HEK293 (cell line): ENCODE measurements around the gene MED29.

Experiments used
- CTCF ChIP-seq: fragments of 450-650 bp; formaldehyde crosslinking; IDR thresholded peaks from 2 replicates; pipeline ENCODE4 v1.5.1; 2016; ENCODE audit warnings: missing biosample characterization, missing genetic modification characterization
- HIC1 ChIP-seq: fragments of 450-650 bp; formaldehyde crosslinking; IDR thresholded peaks from 2 replicates; pipeline ENCODE4 v1.5.1; 2016; ENCODE audit warnings: missing biosample characterization, missing genetic modification characterization
- KLF17 ChIP-seq: fragments of 450-650 bp; formaldehyde crosslinking; IDR thresholded peaks from 2 replicates; pipeline ENCODE4 v1.5.1; 2016; ENCODE audit warnings: missing biosample characterization, missing genetic modification characterization
- PATZ1 ChIP-seq: fragments of 450-650 bp; formaldehyde crosslinking; IDR thresholded peaks from 2 replicates; pipeline ENCODE4 v1.5.1; 2016; ENCODE audit warnings: missing biosample characterization, missing genetic modification characterization
- SCRT2 ChIP-seq: fragments of 450-650 bp; formaldehyde crosslinking; IDR thresholded peaks from 2 replicates; pipeline ENCODE4 v1.5.1; 2016; ENCODE audit warnings: missing biosample characterization, missing genetic modification characterization
- TRIM28 ChIP-seq: IDR thresholded peaks from 2 replicates; pipeline ENCODE4 v1.6.1; 2011; ENCODE audit warnings: low read length, control low read depth, borderline replicate concordance
- TSHZ1 ChIP-seq: fragments of 450-650 bp; formaldehyde crosslinking; IDR thresholded peaks from 2 replicates; pipeline ENCODE4 v1.5.1; 2016; ENCODE audit warnings: missing biosample characterization, missing genetic modification characterization, borderline replicate concordance
- ZBTB21 ChIP-seq: fragments of 450-650 bp; formaldehyde crosslinking; IDR thresholded peaks from 2 replicates; pipeline ENCODE4 v1.5.1; 2017; ENCODE audit warnings: missing biosample characterization, missing genetic modification characterization
- ZBTB26 ChIP-seq: fragments of 450-650 bp; formaldehyde crosslinking; optimal IDR thresholded peaks from 2 replicates; pipeline ENCODE3; 2016; ENCODE audit warnings: missing biosample characterization, mild to moderate bottlenecking, missing genetic modification characterization
- ZBTB48 ChIP-seq: fragments of 450-650 bp; formaldehyde crosslinking; IDR thresholded peaks from 2 replicates; pipeline ENCODE4 v1.5.1; 2016; ENCODE audit warnings: missing biosample characterization, missing genetic modification characterization
- ZBTB6 ChIP-seq: fragments of 450-650 bp; formaldehyde crosslinking; IDR thresholded peaks from 2 replicates; pipeline ENCODE4 v1.5.1; 2017; ENCODE audit warnings: missing biosample characterization, missing genetic modification characterization
- ZBTB8A ChIP-seq: fragments of 450-650 bp; formaldehyde crosslinking; IDR thresholded peaks from 2 replicates; pipeline ENCODE4 v1.5.1; 2016; ENCODE audit warnings: missing biosample characterization, missing genetic modification characterization
- ZFP37 ChIP-seq: fragments of 450-650 bp; formaldehyde crosslinking; IDR thresholded peaks from 2 replicates; pipeline ENCODE4 v1.5.1; 2016; ENCODE audit warnings: missing biosample characterization, missing genetic modification characterization
- ZFP69B ChIP-seq: fragments of 450-650 bp; formaldehyde crosslinking; IDR thresholded peaks from 2 replicates; pipeline ENCODE4 v1.5.1; 2016; ENCODE audit warnings: missing biosample characterization, missing genetic modification characterization
- ZIC2 ChIP-seq: fragments of 450-650 bp; formaldehyde crosslinking; IDR thresholded peaks from 2 replicates; pipeline ENCODE4 v1.5.1; 2016; ENCODE audit warnings: missing biosample characterization, missing genetic modification characterization
- ZNF132 ChIP-seq: fragments of 450-650 bp; formaldehyde crosslinking; IDR thresholded peaks from 2 replicates; pipeline ENCODE4 v1.5.1; 2017; ENCODE audit warnings: missing biosample characterization, missing genetic modification characterization, borderline replicate concordance
- ZNF133 ChIP-seq: fragments of 450-650 bp; formaldehyde crosslinking; IDR thresholded peaks from 2 replicates; pipeline ENCODE4 v1.5.1; 2016; ENCODE audit warnings: missing biosample characterization, missing genetic modification characterization
- ZNF174 ChIP-seq: fragments of 450-650 bp; formaldehyde crosslinking; IDR thresholded peaks from 2 replicates; pipeline ENCODE4 v1.5.0; 2017; ENCODE audit warnings: missing biosample characterization, mild to moderate bottlenecking, missing genetic modification characterization
- ZNF223 ChIP-seq: fragments of 450-650 bp; formaldehyde crosslinking; IDR thresholded peaks from 2 replicates; pipeline ENCODE4 v1.5.1; 2016; ENCODE audit warnings: missing biosample characterization, missing genetic modification characterization
- ZNF274 ChIP-seq, 2 experiments: fragments of 200-500 bp in 1 of 2; fragments of 450-650 bp in 1 of 2; sonication (Bioruptor generic) in 1 of 2; formaldehyde crosslinking in 1 of 2; IDR thresholded peaks; 2 replicates each; pipeline versions ENCODE4 v1.5.1 to v1.6.1; 2014 to 2016; ENCODE audit warnings: borderline replicate concordance in 1 of 2, inconsistent platforms in 1 of 2, low read length in 1 of 2, missing biosample characterization in 1 of 2, missing genetic modification characterization in 1 of 2
- ZNF398 ChIP-seq: fragments of 450-650 bp; formaldehyde crosslinking; IDR thresholded peaks from 2 replicates; pipeline ENCODE4 v1.5.1; 2017; ENCODE audit warnings: missing biosample characterization, missing genetic modification characterization
- ZNF423 ChIP-seq: fragments of 450-650 bp; formaldehyde crosslinking; IDR thresholded peaks from 2 replicates; pipeline ENCODE4 v1.5.1; 2016; ENCODE audit warnings: missing biosample characterization, missing genetic modification characterization
- ZNF580 ChIP-seq: fragments of 450-650 bp; formaldehyde crosslinking; IDR thresholded peaks from 2 replicates; pipeline ENCODE4 v1.5.1; 2016; ENCODE audit warnings: missing biosample characterization, missing genetic modification characterization

Gene MED29

GRCh38 chr19:39413911-39414608 lies 22.9 kb downstream of the MED29 start (continued):
- TF ChIP-seq KLF17 (peak; percentile 60), ZNF133 (tag by site-specific recombination) (no peak), ZNF223 (no peak), ZBTB6 (tag by site-specific recombination) (peak; percentile 95), ZNF423 (tag by site-specific recombination) (no peak), ZNF132 (tag by site-specific recombination) (no peak), PATZ1 (tag by site-specific recombination) (peak; percentile 8; the same call in 1 of the 2 replicates), ZNF174 (tag by site-specific recombination) (no peak), ZFP69B (tag by site-specific recombination) (peak; percentile 90), ZNF398 (tag by site-specific recombination) (no peak; the same call in 1 of the 2 replicates), ZBTB21 (tag by site-specific recombination) (no peak), TSHZ1 (tag by site-specific recombination) (no peak), ZFP37 (tag by site-specific recombination) (no peak), SCRT2 (tag by site-specific recombination) (peak; percentile 37; the same call in 1 of the 2 replicates), ZIC2 (tag by site-specific recombination) (no peak), CTCF (tag by site-specific recombination) (peak; percentile 98), ZBTB8A (no peak), ZBTB26 (no peak), ZNF274 (IDR thresholded peaks at IDR 0.05; ENCODE audit: low read length) (no peak), ZNF274 (tag by site-specific recombination; IDR thresholded peaks at IDR 0.05; ENCODE audit: borderline replicate concordance) (no peak), TRIM28 (no peak), ZBTB48 (tag by site-specific recombination) (peak; percentile 3; the same call in 1 of the 2 replicates), ZNF580 (tag by site-specific recombination) (peak; percentile 93), HIC1 (tag by site-specific recombination) (peak; percentile 44; the same call in 1 of the 2 replicates)
